Brain pericyte (primary cell): Measurements from ENCODE around the gene CFAP74.
"Not testable (repeated sequence)": the region's sequence is repeated elsewhere in the genome, so short reads cannot be mapped to it uniquely, and the experiment has no call there.

ENCODE experiments used
- DNase-seq: peaks from one replicate; pipeline ENCODE4 v3.0.0-alpha.2; 2012; ENCODE audit warnings: low read depth, low spot score

The CFAP74 gene

GRCh38 chr1:1946540-1946939, 57.0 kb downstream of the CFAP74 start:
- DNase-seq, result no peak

- no peak for DNase-seq
Measured at GRCh38 chr1:1945782-1946393, 57.7 kb downstream of the CFAP74 start.

GRCh38 chr1:1943834-1944570, 59.6 kb downstream of the CFAP74 start:
- no peak for DNase-seq

- no peak for DNase-seq
Measured at GRCh38 chr1:1942753-1943656, 60.6 kb downstream of the CFAP74 start.

- no peak for DNase-seq
Measured at GRCh38 chr1:1941868-1942752, 61.5 kb downstream of the CFAP74 start.

GRCh38 chr1:1941211-1941841, 62.3 kb downstream of the CFAP74 start:
- no peak for DNase-seq

- no peak for DNase-seq
Measured at GRCh38 chr1:1940123-1940425, 63.5 kb downstream of the CFAP74 start.

GRCh38 chr1:1939296-1940122, 64.1 kb downstream of the CFAP74 start:
- DNase-seq, result no peak

GRCh38 chr1:1938613-1939295, 64.8 kb downstream of the CFAP74 start:
- DNase-seq, result no peak

GRCh38 chr1:1938276-1938573, 65.4 kb downstream of the CFAP74 start:
- DNase-seq, result no peak

GRCh38 chr1:1937549-1938275, 65.9 kb downstream of the CFAP74 start:
- no peak for DNase-seq

GRCh38 chr1:1937061-1937460, 66.5 kb downstream of the CFAP74 start:
- DNase-seq, result no peak

GRCh38 chr1:1934848-1935247, 68.7 kb downstream of the CFAP74 start:
- DNase-seq, result not testable (repeated sequence)

- no peak for DNase-seq
Measured at GRCh38 chr1:1929639-1930545, 73.7 kb downstream of the CFAP74 start.

GRCh38 chr1:1929102-1929638, 74.4 kb downstream of the CFAP74 start:
- DNase-seq, result no peak

GRCh38 chr1:1928231-1929101, 75.1 kb downstream of the CFAP74 start:
- DNase-seq, result no peak

- no peak for DNase-seq
Measured at GRCh38 chr1:1927751-1928150, 75.8 kb downstream of the CFAP74 start.
